ENCODE results near the gene SPTLC1. TPM values are rescaled to one million over a fixed set of nuclear protein-coding genes. Genes with fewer than 3 reads are reported as not detected.
A peak's percentile ranks its signal among the peaks of the same experiment; 100 is the strongest.

Gene SPTLC1
- total and polyA plus RNA-seq, 2 of the 8 experiments (the other 6 are each of a cell fraction or from before 2014, with no cell fraction given): 34.2 to 62.1 TPM

DNA sequence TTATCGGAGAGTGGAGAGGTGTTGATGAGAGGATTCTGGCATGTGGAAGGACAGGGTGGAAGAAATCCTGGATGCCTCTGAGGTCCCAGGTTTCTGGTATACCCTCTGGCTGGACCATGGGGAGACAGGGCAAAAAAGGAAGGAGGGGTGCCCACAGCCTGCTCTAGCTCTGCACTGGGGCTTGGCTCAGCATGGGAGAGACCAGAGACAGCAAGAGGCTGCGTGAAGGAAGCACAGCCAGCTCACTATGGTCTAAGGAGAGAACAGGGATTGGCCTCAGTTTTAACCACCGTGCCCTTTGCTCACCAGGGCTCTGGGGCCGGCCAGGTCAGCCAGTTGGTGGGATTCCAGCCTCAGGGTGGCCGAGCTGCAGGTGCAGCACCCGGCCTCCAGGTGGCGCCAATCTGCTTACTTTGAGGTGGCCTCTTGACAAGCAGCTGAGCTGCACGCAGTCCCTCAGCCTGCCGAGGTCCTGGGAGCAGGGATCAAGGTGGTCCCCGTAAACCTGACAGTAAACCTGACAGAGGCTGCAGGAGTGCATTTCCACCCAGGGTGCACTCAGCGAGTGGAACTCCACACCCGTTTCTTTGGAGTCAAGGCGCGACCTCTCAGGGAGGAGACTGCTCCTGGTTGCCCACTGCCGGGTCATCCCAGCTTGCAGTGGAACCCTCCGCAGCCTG lies 25.0 kb upstream of the SPTLC1 start (continued):
- TF ChIP-seq SAP30 (IDR thresholded peaks at IDR 0.05; ENCODE audit: insufficient read depth, insufficient replicate concordance, low read length) (peak; percentile 97), SIX5 (IDR thresholded peaks at IDR 0.05; ENCODE audit: low read depth, low read length) (no peak), NRF1 (IDR thresholded peaks at IDR 0.05; ENCODE audit: low read depth, low read length) (no peak), PHF8 (conservative IDR thresholded peaks at IDR 0.05; ENCODE audit: low read depth, low read length) (no peak), EGR1 (IDR thresholded peaks at IDR 0.05; ENCODE audit: borderline replicate concordance, low read depth, low read length) (no peak), BRCA1 (IDR thresholded peaks at IDR 0.05; ENCODE audit: low read depth, low read length) (no peak), POLR2A (IDR thresholded peaks at IDR 0.05; ENCODE audit: control extremely low read depth in 1 of 2, low read depth in 2 of 2, low read length in 2 of 2) (no peak), BACH1 (IDR thresholded peaks at IDR 0.05; ENCODE audit: low read length) (no peak), HDAC2 (IDR thresholded peaks at IDR 0.05; ENCODE audit: borderline replicate concordance in 1 of 2, low read depth in 2 of 2, low read length in 2 of 2) (peak in 1 of 2 experiments; percentile 34; a peak in 1 of 4 replicates), CHD2 (IDR thresholded peaks at IDR 0.05; ENCODE audit: low read length) (no peak), RAD21 (IDR thresholded peaks at IDR 0.05 in 1 of 2, conservative IDR thresholded peaks at IDR 0.05 in 1 of 2; ENCODE audit: low read depth in 2 of 2, low read length in 2 of 2) (peak; percentile 83 to 92), YY1 (IDR thresholded peaks at IDR 0.05; ENCODE audit: low read depth, low read length) (0 out of 2 replicates have a peak, but pooled peaks have one; percentile 13), SUZ12 (IDR thresholded peaks at IDR 0.05; ENCODE audit: low read length) (no peak)
- TF ChIP-seq, protein P1, sequence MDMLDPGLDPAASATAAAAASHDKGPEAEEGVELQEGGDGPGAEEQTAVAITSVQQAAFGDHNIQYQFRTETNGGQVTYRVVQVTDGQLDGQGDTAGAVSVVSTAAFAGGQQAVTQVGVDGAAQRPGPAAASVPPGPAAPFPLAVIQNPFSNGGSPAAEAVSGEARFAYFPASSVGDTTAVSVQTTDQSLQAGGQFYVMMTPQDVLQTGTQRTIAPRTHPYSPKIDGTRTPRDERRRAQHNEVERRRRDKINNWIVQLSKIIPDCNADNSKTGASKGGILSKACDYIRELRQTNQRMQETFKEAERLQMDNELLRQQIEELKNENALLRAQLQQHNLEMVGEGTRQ (IDR thresholded peaks at IDR 0.05; ENCODE audit: low read length): no peak
- TF ChIP-seq, protein P2, sequence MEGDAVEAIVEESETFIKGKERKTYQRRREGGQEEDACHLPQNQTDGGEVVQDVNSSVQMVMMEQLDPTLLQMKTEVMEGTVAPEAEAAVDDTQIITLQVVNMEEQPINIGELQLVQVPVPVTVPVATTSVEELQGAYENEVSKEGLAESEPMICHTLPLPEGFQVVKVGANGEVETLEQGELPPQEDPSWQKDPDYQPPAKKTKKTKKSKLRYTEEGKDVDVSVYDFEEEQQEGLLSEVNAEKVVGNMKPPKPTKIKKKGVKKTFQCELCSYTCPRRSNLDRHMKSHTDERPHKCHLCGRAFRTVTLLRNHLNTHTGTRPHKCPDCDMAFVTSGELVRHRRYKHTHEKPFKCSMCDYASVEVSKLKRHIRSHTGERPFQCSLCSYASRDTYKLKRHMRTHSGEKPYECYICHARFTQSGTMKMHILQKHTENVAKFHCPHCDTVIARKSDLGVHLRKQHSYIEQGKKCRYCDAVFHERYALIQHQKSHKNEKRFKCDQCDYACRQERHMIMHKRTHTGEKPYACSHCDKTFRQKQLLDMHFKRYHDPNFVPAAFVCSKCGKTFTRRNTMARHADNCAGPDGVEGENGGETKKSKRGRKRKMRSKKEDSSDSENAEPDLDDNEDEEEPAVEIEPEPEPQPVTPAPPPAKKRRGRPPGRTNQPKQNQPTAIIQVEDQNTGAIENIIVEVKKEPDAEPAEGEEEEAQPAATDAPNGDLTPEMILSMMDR (IDR thresholded peaks at IDR 0.05; ENCODE audit: control extremely low read depth in 1 of 3, insufficient read depth in 1 of 3, low read depth in 1 of 3, low read length in 3 of 3): peak; percentile 96 to 98 (median 98)
